ENCODE results near the gene PROM2.
A peak's percentile ranks its signal among the peaks of the same experiment; 100 is the strongest.
"Not testable (repeated sequence)": the region's sequence is repeated elsewhere in the genome, so short reads cannot be mapped to it uniquely, and the experiment has no call there.

Gene PROM2

GRCh38 chr2:95274291-95275150 lies at the start of gene PROM2:
PROM2 (plus strand) TSS chr2:95274449; CDS start chr2:95274586, 137 bp downstream.
- H3K27me3 ChIP-seq (replicated peaks; ENCODE audit: control insufficient read depth, insufficient read depth, low read length), result peaks cover 3% of the 10 kb centered on the region
- H3K4me1 ChIP-seq (ENCODE audit: control insufficient read depth, insufficient read depth, low read length), result peaks cover 6% of the 10 kb centered on the region
- H3K4me3 ChIP-seq (ENCODE audit: low read length), result no peak within 1 kb of the TSS
- no peaks in the 10 kb centered on the region for H3K36me3 ChIP-seq (ENCODE audit: control insufficient read depth, insufficient read depth, low read length, severe bottlenecking)
- no peak for DNase-seq (ENCODE audit: low read depth)
- no peak within 1 kb of the TSS for H3K9ac ChIP-seq (ENCODE audit: low read length)
- no peaks in the 10 kb centered on the region for H3K9me3 ChIP-seq (ENCODE audit: control insufficient read depth, low read length)

GRCh38 chr2:95225658-95226057 lies 48.6 kb upstream of the PROM2 start:
- no peak for DNase-seq (ENCODE audit: low read depth)

GRCh38 chr2:95231723-95232122 lies 42.5 kb upstream of the PROM2 start:
- Histone ChIP-seq H3K9ac (ENCODE audit: low read length) (no peak overlapping the region), H3K4me3 (ENCODE audit: low read length) (no peak overlapping the region), H3K9me3 (ENCODE audit: control insufficient read depth, low read length) (peaks cover under 1% of the 10 kb centered on the region), H3K4me1 (ENCODE audit: control insufficient read depth, insufficient read depth, low read length) (no peaks in the 10 kb centered on the region), H3K36me3 (ENCODE audit: control insufficient read depth, insufficient read depth, low read length, severe bottlenecking) (no peaks in the 10 kb centered on the region), H3K27me3 (replicated peaks; ENCODE audit: control insufficient read depth, insufficient read depth, low read length) (no peaks in the 10 kb centered on the region)
- DNase-seq (ENCODE audit: low read depth), result peak; percentile 77

More at GRCh38 chr2:95225658-95226057, 48.6 kb upstream of the PROM2 start:
- Histone ChIP-seq H3K9me3 (ENCODE audit: control insufficient read depth, low read length) (peaks cover 56% of the 10 kb centered on the region), H3K9ac (ENCODE audit: low read length) (no peak overlapping the region), H3K4me1 (ENCODE audit: control insufficient read depth, insufficient read depth, low read length) (no peaks in the 10 kb centered on the region), H3K4me3 (ENCODE audit: low read length) (no peak overlapping the region), H3K36me3 (ENCODE audit: control insufficient read depth, insufficient read depth, low read length, severe bottlenecking) (peaks cover 4% of the 10 kb centered on the region), H3K27me3 (replicated peaks; ENCODE audit: control insufficient read depth, insufficient read depth, low read length) (no peaks in the 10 kb centered on the region)

DNA sequence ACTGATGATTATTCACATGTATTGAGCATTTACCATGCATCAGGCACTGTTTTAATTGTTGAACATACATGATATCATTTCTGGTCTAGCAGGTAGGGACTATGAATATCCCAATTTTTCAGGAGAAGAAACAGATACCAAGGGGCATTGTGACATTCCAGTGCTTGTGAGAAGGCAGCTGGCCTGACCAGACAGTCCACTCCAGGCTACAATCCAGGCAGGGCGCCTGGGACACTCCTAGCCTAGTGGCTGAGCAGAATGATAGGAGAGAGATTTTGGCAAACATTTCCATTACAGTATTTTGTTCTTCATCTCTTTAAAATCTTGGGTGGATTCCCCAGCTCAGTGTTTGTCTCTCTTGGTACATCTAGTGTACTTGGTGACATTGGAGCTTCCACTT lies 42.0 kb upstream of the PROM2 start:
- no peaks in the 10 kb centered on the region for H3K27me3 ChIP-seq (replicated peaks; ENCODE audit: control insufficient read depth, insufficient read depth, low read length)
- no peaks in the 10 kb centered on the region for H3K4me1 ChIP-seq (ENCODE audit: control insufficient read depth, insufficient read depth, low read length)
- no peak overlapping the region for H3K4me3 ChIP-seq (ENCODE audit: low read length)
- DNase-seq (ENCODE audit: low read depth), result no peak
- no peak overlapping the region for H3K9ac ChIP-seq (ENCODE audit: low read length)
- no peaks in the 10 kb centered on the region for H3K9me3 ChIP-seq (ENCODE audit: control insufficient read depth, low read length)
- H3K36me3 ChIP-seq (ENCODE audit: control insufficient read depth, insufficient read depth, low read length, severe bottlenecking), result no peaks in the 10 kb centered on the region

DNA sequence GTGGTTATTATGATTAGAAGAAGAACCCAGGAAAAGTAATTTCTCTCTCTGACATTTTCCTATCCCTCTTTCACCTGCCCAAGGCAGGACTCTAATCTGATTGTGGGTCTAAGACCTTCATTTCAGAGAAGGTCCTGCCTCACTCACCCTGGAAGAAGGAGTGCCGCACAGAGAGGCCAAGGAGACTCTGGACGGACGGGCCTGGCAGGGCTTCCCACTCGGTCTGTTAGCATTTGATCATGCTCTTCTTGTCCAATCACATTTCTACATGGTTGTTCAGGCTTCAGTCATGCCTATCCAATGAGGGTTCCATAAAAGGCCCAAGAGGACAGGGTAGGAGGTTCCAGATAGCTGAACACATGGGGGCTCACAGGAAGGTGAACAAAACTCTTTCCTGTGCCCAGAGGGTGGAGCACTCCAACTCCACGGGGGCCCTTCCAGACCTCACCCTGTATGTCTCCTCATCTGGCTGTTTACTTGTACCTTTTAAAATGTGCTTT lies 39.9 kb upstream of the PROM2 start:
- peaks cover 5% of the 10 kb centered on the region for H3K9me3 ChIP-seq (ENCODE audit: control insufficient read depth, low read length)
- H3K4me3 ChIP-seq (ENCODE audit: low read length), result no peak overlapping the region
- H3K27me3 ChIP-seq (replicated peaks; ENCODE audit: control insufficient read depth, insufficient read depth, low read length), result no peaks in the 10 kb centered on the region
- H3K4me1 ChIP-seq (ENCODE audit: control insufficient read depth, insufficient read depth, low read length), result no peaks in the 10 kb centered on the region
- no peaks in the 10 kb centered on the region for H3K36me3 ChIP-seq (ENCODE audit: control insufficient read depth, insufficient read depth, low read length, severe bottlenecking)
- no peak for DNase-seq (ENCODE audit: low read depth)
- no peak overlapping the region for H3K9ac ChIP-seq (ENCODE audit: low read length)

DNA sequence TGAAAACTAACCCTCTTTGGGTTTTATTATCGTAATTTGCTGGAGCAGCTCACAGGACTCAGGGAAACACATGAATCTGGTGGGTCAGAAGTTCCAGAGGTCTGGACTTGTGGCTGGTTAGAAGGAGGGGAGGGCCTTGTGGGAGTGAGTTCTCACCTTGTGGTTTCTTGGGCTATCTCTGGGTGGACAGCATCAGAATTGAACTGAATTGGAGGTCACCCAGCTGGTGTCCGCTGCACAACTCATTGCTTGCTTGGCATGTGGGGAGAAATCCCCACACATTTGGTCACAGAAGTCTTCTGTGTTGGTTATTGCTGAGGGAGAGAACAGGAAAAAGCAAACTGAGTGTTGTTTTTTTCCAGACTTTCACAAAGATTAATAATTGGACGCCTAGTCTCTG lies 39.4 kb upstream of the PROM2 start:
- Histone ChIP-seq H3K9me3 (ENCODE audit: control insufficient read depth, low read length) (peaks cover 5% of the 10 kb centered on the region), H3K4me1 (ENCODE audit: control insufficient read depth, insufficient read depth, low read length) (no peaks in the 10 kb centered on the region), H3K27me3 (replicated peaks; ENCODE audit: control insufficient read depth, insufficient read depth, low read length) (no peaks in the 10 kb centered on the region), H3K4me3 (ENCODE audit: low read length) (no peak overlapping the region), H3K9ac (ENCODE audit: low read length) (no peak overlapping the region), H3K36me3 (ENCODE audit: control insufficient read depth, insufficient read depth, low read length, severe bottlenecking) (no peaks in the 10 kb centered on the region)
- no peak for DNase-seq (ENCODE audit: low read depth)

- Histone ChIP-seq H3K27me3 (replicated peaks; ENCODE audit: control insufficient read depth, insufficient read depth, low read length) (no peaks in the 10 kb centered on the region), H3K9me3 (ENCODE audit: control insufficient read depth, low read length) (peaks cover 19% of the 10 kb centered on the region), H3K4me1 (ENCODE audit: control insufficient read depth, insufficient read depth, low read length) (no peaks in the 10 kb centered on the region), H3K9ac (ENCODE audit: low read length) (no peak overlapping the region), H3K36me3 (ENCODE audit: control insufficient read depth, insufficient read depth, low read length, severe bottlenecking) (no peaks in the 10 kb centered on the region), H3K4me3 (ENCODE audit: low read length) (no peak overlapping the region)
- no peak for DNase-seq (ENCODE audit: low read depth)
Measured at GRCh38 chr2:95238131-95238530, 36.1 kb upstream of the PROM2 start.

DNA sequence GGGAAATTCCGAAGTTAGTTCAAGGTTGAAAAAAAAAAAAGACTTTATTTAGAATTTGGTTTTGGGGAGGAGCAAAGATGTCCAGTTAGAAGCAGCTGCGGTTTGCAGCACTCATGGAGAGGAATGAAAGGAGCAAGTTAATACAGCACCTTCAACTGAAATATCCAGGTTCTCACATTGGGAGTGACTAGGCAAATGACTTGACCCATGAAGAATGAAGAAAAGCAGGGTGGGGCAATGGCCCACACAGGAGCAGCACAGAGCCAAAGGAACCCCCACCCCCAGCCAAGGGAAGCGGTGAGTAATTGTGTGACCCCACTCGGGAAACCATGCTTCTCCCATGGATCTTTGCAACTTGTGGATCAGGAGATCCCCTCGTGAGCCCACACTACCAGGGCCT lies 34.2 kb upstream of the PROM2 start:
- H3K4me3 ChIP-seq (ENCODE audit: low read length), result no peak overlapping the region
- no peaks in the 10 kb centered on the region for H3K4me1 ChIP-seq (ENCODE audit: control insufficient read depth, insufficient read depth, low read length)
- no peak for DNase-seq (ENCODE audit: low read depth)
- no peaks in the 10 kb centered on the region for H3K27me3 ChIP-seq (replicated peaks; ENCODE audit: control insufficient read depth, insufficient read depth, low read length)
- no peaks in the 10 kb centered on the region for H3K36me3 ChIP-seq (ENCODE audit: control insufficient read depth, insufficient read depth, low read length, severe bottlenecking)
- no peak overlapping the region for H3K9ac ChIP-seq (ENCODE audit: low read length)
- peaks cover 19% of the 10 kb centered on the region for H3K9me3 ChIP-seq (ENCODE audit: control insufficient read depth, low read length)

- no peaks in the 10 kb centered on the region for H3K27me3 ChIP-seq (replicated peaks; ENCODE audit: control insufficient read depth, insufficient read depth, low read length)
- no peaks in the 10 kb centered on the region for H3K4me1 ChIP-seq (ENCODE audit: control insufficient read depth, insufficient read depth, low read length)
- no peak overlapping the region for H3K9ac ChIP-seq (ENCODE audit: low read length)
- no peaks in the 10 kb centered on the region for H3K36me3 ChIP-seq (ENCODE audit: control insufficient read depth, insufficient read depth, low read length, severe bottlenecking)
- no peak overlapping the region for H3K4me3 ChIP-seq (ENCODE audit: low read length)
- DNase-seq (ENCODE audit: low read depth), result no peak
- peaks cover 19% of the 10 kb centered on the region for H3K9me3 ChIP-seq (ENCODE audit: control insufficient read depth, low read length)
Measured at GRCh38 chr2:95240556-95240955, 33.7 kb upstream of the PROM2 start.

- H3K36me3 ChIP-seq (ENCODE audit: control insufficient read depth, insufficient read depth, low read length, severe bottlenecking); H3K4me1 ChIP-seq (ENCODE audit: control insufficient read depth, insufficient read depth, low read length); H3K4me3 ChIP-seq (ENCODE audit: low read length); H3K9ac ChIP-seq (ENCODE audit: low read length); DNase-seq (ENCODE audit: low read depth); H3K27me3 ChIP-seq (replicated peaks; ENCODE audit: control insufficient read depth, insufficient read depth, low read length): not testable (repeated sequence)
- H3K9me3 ChIP-seq (ENCODE audit: control insufficient read depth, low read length), result peaks cover 19% of the 10 kb centered on the region
Measured at GRCh38 chr2:95242084-95242483, 32.2 kb upstream of the PROM2 start.

- Histone ChIP-seq H3K4me1 (ENCODE audit: control insufficient read depth, insufficient read depth, low read length) (peaks cover 9% of the 10 kb centered on the region), H3K27me3 (replicated peaks; ENCODE audit: control insufficient read depth, insufficient read depth, low read length) (no peaks in the 10 kb centered on the region), H3K9me3 (ENCODE audit: control insufficient read depth, low read length) (no peaks in the 10 kb centered on the region), H3K36me3 (ENCODE audit: control insufficient read depth, insufficient read depth, low read length, severe bottlenecking) (no peaks in the 10 kb centered on the region), H3K9ac (ENCODE audit: low read length) (no peak overlapping the region), H3K4me3 (ENCODE audit: low read length) (no peak overlapping the region)
- DNase-seq (ENCODE audit: low read depth), result no peak
Measured at GRCh38 chr2:95258271-95258670, 16.0 kb upstream of the PROM2 start.
